Progenitor cell of endocrine pancreas (in vitro differentiated cells): ENCODE data around the gene TSTD1. TPM values are rescaled to one million over a fixed set of nuclear protein-coding genes. Genes with fewer than 3 reads are reported as not detected.

ENCODE experiments used
- DNase-seq: peaks from one replicate; pipeline ENCODE4 v3.0.0; 2021; ENCODE audit warnings: low spot score; ENCODE audit not compliant: unreplicated experiment
- H3K27ac Mint-ChIP-seq: 2 replicates; pipeline ENCODE4 v1.8.0; 2021; ENCODE audit warnings: mild to moderate bottlenecking, moderate library complexity, mixed read lengths
- H3K27me3 Mint-ChIP-seq: 2 replicates; pipeline ENCODE4 v1.8.0; 2021; ENCODE audit warnings: mixed read lengths
- H3K36me3 Mint-ChIP-seq: 2 replicates; pipeline ENCODE4 v1.8.0; 2022; ENCODE audit warnings: mixed read lengths; ENCODE audit not compliant: insufficient read depth
- H3K4me1 Mint-ChIP-seq: 2 replicates; pipeline ENCODE4 v1.8.0; 2021; ENCODE audit warnings: low read depth, mixed read lengths
- H3K4me3 Mint-ChIP-seq: 2 replicates; pipeline ENCODE4 v1.8.0; 2021; ENCODE audit warnings: low read depth, mild to moderate bottlenecking, moderate library complexity, mixed read lengths
- H3K9me3 Mint-ChIP-seq: 2 replicates; pipeline ENCODE4 v1.8.0; 2021; ENCODE audit warnings: low read depth, mixed read lengths
- CTCF ChIP-seq: fragments of 200-600 bp; sonication (generic); IDR thresholded peaks from one replicate; pipeline ENCODE4 v1.5.0; 2021; ENCODE audit warnings: antibody characterized with exemption, mild to moderate bottlenecking; ENCODE audit not compliant: unreplicated experiment
- total RNA-seq: library from RNA; stranded (reverse); gene quantifications from 2 replicates; pipeline ENCODE4 v1.2.1, GENCODE V29; 2021

TSTD1 gene
- total RNA-seq, 1 donor from 2014 or later = 54.7 TPM

DNA sequence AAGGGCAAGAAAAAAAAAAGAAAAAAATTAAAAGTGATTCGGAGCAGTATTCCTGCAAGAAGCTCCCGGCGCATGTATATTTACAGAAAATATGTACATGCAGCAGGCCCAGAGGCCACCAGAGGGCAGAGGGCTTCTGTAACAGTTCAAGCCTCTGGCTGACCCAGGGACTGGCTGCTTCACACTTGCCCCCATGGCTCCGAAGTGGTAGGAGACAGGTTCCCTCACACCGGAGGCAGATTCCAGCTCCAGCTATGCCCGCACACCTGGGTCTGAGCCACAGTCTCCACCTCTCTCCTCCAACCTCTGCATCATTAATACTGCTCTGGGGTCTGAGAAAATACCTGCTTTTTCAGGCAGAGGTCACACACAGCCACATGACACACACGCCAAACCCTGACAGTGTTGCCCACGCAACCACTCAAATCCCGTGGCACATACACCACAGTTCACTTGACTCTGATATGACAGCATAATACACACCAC, 33.2 kb upstream of the TSTD1 start:
- peaks cover 5% of the 10 kb centered on the region for H3K27me3 Mint-ChIP-seq
- DNase-seq = peak; percentile 41
- H3K4me3 Mint-ChIP-seq = no peak overlapping the region
- H3K27ac Mint-ChIP-seq = peak overlapping the region; percentile 86
- H3K4me1 Mint-ChIP-seq = peaks cover 7% of the 10 kb centered on the region
- peak; percentile 78 for TF ChIP-seq CTCF
- no peaks in the 10 kb centered on the region for H3K9me3 Mint-ChIP-seq
- H3K36me3 Mint-ChIP-seq = no peaks in the 10 kb centered on the region

DNA sequence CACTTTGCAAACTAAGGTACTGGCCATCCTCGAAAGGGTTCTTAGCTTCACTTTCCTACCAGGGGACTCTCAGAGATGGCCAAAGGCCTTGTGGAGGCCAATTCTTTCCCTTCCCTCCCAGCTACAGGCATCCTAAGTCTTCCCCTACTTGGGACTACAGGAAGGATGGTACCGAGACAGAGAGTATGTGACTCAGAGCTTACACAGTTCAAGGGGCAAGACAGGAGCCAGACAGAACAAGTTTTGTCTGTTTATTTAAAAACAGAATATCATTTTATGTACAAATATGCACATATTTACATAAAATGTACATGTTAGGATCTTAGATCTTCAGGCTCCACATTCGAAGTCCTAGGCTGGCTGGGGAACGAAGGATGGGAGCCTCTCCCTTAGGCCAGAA, 32.0 kb upstream of the TSTD1 start:
- no peak overlapping the region for H3K4me3 Mint-ChIP-seq
- no peak for DNase-seq
- no peak for TF ChIP-seq CTCF

GRCh38 chr1:161069731-161070270, 31.0 kb upstream of the TSTD1 start, which contains the start of gene ARHGAP30:
Gene ARHGAP30, minus strand, starts transcription at chr1:161069891. Its CDS starts 267 bp downstream, at chr1:161069624.
- Mint-ChIP-seq H3K36me3 (no peaks in the 10 kb centered on the region), H3K27me3 (peaks cover 8% of the 10 kb centered on the region), H3K4me1 (peaks cover 7% of the 10 kb centered on the region), H3K9me3 (no peaks in the 10 kb centered on the region), H3K4me3 (no peak within 1 kb of the TSS), H3K27ac (no peak within 1 kb of the TSS)
- TF ChIP-seq CTCF = no peak
- no peak for DNase-seq

More for the DNA sequence above, 32.0 kb upstream of the TSTD1 start:
- H3K9me3 Mint-ChIP-seq = no peaks in the 10 kb centered on the region
- H3K4me1 Mint-ChIP-seq = peaks cover 7% of the 10 kb centered on the region
- no peak overlapping the region for H3K27ac Mint-ChIP-seq
- no peaks in the 10 kb centered on the region for H3K36me3 Mint-ChIP-seq
- peaks cover 8% of the 10 kb centered on the region for H3K27me3 Mint-ChIP-seq

DNA sequence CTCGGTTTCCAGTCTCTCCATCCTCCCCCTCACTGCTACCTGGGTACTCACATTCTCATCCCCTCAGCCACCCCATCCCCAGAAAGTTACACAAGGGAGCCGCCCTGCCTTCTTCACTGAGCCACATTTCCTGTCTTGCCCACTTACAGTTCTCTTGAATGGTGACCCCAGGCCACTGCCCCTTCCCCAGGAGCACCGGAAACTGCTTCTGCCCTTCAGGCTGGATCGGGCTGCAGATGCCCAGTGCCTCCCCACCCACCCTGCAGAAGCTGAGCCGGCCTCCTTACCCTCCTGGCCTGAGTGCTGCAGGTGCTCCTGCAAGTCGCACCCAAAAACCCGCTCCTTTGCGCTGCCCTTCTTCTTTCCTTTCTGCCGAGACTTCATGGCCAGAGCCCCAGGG, 30.5 kb upstream of the TSTD1 start:
- no peaks in the 10 kb centered on the region for H3K9me3 Mint-ChIP-seq
- H3K4me3 Mint-ChIP-seq = no peak overlapping the region
- H3K36me3 Mint-ChIP-seq = no peaks in the 10 kb centered on the region
- no peak for TF ChIP-seq CTCF
- peaks cover 13% of the 10 kb centered on the region for H3K27me3 Mint-ChIP-seq
- peaks cover 7% of the 10 kb centered on the region for H3K4me1 Mint-ChIP-seq
- DNase-seq = no peak
- H3K27ac Mint-ChIP-seq = no peak overlapping the region

DNA sequence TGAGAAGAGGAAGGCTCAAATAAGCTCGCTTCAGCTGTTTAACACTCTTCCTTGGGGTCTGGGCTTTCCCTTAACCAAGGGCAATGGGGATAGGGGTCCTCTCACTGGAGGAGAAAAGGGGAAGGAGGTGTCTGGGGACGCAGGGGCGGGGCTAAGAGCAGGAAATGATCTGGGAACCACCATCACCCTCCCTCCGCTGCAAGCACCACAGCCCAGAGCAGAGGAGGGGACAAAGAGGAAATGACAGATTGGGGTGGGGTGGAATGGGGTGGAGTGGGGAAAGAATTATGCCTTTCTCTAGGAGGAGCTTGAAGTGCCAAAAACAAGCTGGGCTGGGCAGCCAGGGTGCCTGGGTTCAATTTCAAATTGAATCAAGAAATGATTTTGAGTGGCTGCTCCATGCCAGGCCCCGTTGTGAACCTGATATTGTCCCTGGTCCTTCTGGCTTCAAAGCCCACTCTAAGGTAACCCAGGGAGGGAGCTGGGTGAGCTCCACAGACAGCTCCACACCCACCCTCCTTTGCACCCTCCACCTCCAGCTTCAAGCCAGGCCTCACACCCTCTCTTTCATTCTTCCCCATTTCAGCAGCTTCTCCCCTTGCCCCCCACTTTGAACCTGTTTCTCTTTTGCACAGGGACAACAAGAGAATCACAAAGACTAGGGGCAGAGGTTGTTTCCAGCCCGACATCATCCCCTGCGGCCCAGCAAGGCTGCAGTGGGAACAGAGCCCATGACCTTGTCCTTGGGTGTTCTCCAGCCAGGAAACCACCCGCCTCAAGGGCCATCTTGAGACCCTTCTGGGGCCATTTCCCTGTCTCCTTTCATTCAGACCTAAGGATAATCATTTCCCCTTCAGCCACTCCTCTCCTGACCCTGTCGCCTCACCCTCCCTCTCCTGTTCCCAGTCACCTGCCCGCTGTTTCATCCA, 29.8 kb upstream of the TSTD1 start:
- H3K4me1 Mint-ChIP-seq = peaks cover 7% of the 10 kb centered on the region
- H3K9me3 Mint-ChIP-seq = no peaks in the 10 kb centered on the region
- no peak for DNase-seq
- H3K27ac Mint-ChIP-seq = no peak overlapping the region
- H3K4me3 Mint-ChIP-seq = no peak overlapping the region
- TF ChIP-seq CTCF = no peak
- no peaks in the 10 kb centered on the region for H3K36me3 Mint-ChIP-seq
- H3K27me3 Mint-ChIP-seq = peaks cover 19% of the 10 kb centered on the region
